MCF 10A (cell line): Measurements from ENCODE around the gene RDH8. TPM values are rescaled to one million over a fixed set of nuclear protein-coding genes. Genes with fewer than 3 reads are reported as not detected.

ENCODE experiments used
- BruUV-seq: library from RNA; stranded (reverse); fragments of 400-500 nt; replicated peaks from 2 replicates; lab custom pipeline; 2021; lab: Mats Ljungman, UMichigan
- CTCF ChIA-PET: fragments of 300-600 bp; sonication (Branson Sonifier 250); formaldehyde crosslinking; extraction: SDS; loops from one replicate; lab custom pipeline; 2021; ENCODE audit warnings: antibody characterized with exemption, inconsistent platforms; lab: Yijun Ruan, JAX
- POLR2A ChIA-PET: fragments of 300-600, 350-650 bp; sonication (Branson Sonifier 250); formaldehyde crosslinking; extraction: SDS; loops from one replicate; lab custom pipeline; 2020; ENCODE audit warnings: antibody characterized with exemption, inconsistent platforms; lab: Yijun Ruan, JAX
- DNase-seq: peaks from one replicate; pipeline ENCODE4 v3.0.0-alpha.2; 2018; ENCODE audit not compliant: unreplicated experiment
- H3K27ac Mint-ChIP-seq: one replicate; pipeline ENCODE4 v1.8.0; 2022; ENCODE audit warnings: mild to moderate bottlenecking, low read depth, mixed read lengths; ENCODE audit not compliant: unreplicated experiment
- H3K27me3 Mint-ChIP-seq: one replicate; pipeline ENCODE4 v1.8.0; 2022; ENCODE audit warnings: mixed read lengths; ENCODE audit not compliant: insufficient read depth, unreplicated experiment
- H3K36me3 Mint-ChIP-seq: one replicate; pipeline ENCODE4 v1.8.0; 2022; ENCODE audit warnings: mild to moderate bottlenecking, moderate library complexity, mixed read lengths; ENCODE audit not compliant: insufficient read depth, unreplicated experiment
- H3K4me1 Mint-ChIP-seq: one replicate; pipeline ENCODE4 v1.8.0; 2022; ENCODE audit warnings: mixed read lengths; ENCODE audit not compliant: insufficient read depth, unreplicated experiment
- H3K4me3 Mint-ChIP-seq: one replicate; pipeline ENCODE4 v1.8.0; 2022; ENCODE audit warnings: mild to moderate bottlenecking, moderate library complexity, mixed read lengths; ENCODE audit not compliant: unreplicated experiment
- H3K9me3 Mint-ChIP-seq: one replicate; pipeline ENCODE4 v1.8.0; 2022; ENCODE audit warnings: mixed read lengths; ENCODE audit not compliant: unreplicated experiment
- intact Hi-C: fragments of 100-400 bp; cut with micrococcal nuclease; formaldehyde crosslinking; loops from 2 replicates; pipeline ENCODE4 v1.14.1; 2022
- total RNA-seq: library from RNA; stranded (reverse); gene quantifications from 2 replicates; pipeline ENCODE4 v1.2.3, GENCODE V29; 2022
- TF ChIP-seq, protein P1 (sequence below): fragments of 200-600 bp; IDR thresholded peaks from one replicate; pipeline ENCODE4 v1.8.0; 2022; ENCODE audit warnings: antibody characterized with exemption, mild to moderate bottlenecking; ENCODE audit not compliant: unreplicated experiment

Gene RDH8
- total RNA-seq, 1 experiment from 2014 or later, result not detected

DNA sequence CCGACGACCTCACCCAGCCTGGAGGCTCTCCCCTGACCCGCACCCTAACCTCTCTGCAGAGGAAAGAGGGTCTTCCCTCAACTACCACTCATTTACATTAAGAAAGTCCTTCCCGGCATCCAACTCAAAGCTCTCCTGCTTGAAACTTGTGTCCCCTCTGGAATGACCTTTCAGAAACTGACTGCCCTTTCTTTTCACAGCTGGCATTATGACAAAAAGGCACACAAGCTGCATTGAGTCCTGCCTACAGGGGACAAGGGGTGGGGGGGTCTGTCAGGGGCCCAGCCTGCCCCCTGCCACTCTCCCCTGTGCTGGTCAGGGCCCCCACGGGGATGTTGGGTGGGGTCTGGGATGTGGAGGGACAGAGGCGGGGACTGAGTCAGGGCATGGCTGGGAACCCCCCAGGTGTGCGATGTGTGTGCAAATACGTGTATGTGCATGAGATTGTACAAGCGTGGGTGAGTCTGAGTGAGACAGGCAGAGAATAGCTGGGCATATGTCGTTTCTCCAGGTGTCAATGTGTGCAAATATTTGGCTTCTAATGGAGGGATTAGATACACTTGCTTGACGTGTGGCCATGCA lies 5.0 kb upstream of the RDH8 start:
- no peak overlapping the region for H3K4me3 Mint-ChIP-seq
- BruUV-seq, result no TSS peak
- TF ChIP-seq, protein P1, sequence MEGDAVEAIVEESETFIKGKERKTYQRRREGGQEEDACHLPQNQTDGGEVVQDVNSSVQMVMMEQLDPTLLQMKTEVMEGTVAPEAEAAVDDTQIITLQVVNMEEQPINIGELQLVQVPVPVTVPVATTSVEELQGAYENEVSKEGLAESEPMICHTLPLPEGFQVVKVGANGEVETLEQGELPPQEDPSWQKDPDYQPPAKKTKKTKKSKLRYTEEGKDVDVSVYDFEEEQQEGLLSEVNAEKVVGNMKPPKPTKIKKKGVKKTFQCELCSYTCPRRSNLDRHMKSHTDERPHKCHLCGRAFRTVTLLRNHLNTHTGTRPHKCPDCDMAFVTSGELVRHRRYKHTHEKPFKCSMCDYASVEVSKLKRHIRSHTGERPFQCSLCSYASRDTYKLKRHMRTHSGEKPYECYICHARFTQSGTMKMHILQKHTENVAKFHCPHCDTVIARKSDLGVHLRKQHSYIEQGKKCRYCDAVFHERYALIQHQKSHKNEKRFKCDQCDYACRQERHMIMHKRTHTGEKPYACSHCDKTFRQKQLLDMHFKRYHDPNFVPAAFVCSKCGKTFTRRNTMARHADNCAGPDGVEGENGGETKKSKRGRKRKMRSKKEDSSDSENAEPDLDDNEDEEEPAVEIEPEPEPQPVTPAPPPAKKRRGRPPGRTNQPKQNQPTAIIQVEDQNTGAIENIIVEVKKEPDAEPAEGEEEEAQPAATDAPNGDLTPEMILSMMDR, result no peak
- DNase-seq, result no peak
- H3K4me1 Mint-ChIP-seq, result peaks cover 20% of the 10 kb centered on the region
- H3K27ac Mint-ChIP-seq, result no peak overlapping the region
- intact Hi-C loops, result no loop called here
- H3K27me3 Mint-ChIP-seq, result peaks cover 62% of the 10 kb centered on the region
- ChIA-PET CTCF (interaction anchor here (0.7 to 4.5 kb wide), 4 partner anchors 19 to 801 kb away, joined by 3 to 14 read pairs (median 8); no protein-coding TSS in a partner anchor), POLR2A (interaction anchor here (1.1 kb wide), 1 partner anchor 19 kb away, joined by 3 read pairs; no protein-coding TSS in a partner anchor)
- no peaks in the 10 kb centered on the region for H3K36me3 Mint-ChIP-seq
- H3K9me3 Mint-ChIP-seq, result no peaks in the 10 kb centered on the region

DNA sequence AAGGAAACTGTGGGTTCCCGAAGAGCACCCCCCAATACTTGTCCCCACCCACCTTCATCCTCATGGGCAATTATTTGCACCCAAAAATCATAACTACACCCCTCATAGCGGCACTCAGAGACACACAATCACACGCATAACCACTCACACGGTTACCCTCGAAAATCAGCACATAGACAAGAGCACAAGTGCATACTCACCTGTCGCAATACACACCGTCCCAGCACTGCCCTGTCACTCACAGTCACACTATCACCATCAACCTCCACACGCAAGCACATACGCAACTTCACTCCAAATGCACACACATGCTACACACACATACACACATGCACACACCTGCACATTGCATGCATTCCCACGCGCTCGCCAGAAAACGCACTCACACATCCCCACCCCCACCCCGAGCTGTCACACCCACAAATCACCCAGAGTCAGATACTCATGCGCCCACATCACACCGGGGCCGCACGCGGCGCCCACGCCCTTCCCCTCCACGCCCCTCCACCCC lies 3.5 kb upstream of the RDH8 start:
- BruUV-seq, result no TSS peak
- peaks cover 77% of the 10 kb centered on the region for H3K27me3 Mint-ChIP-seq
- POLR2A ChIA-PET, result no interaction called here

DNA sequence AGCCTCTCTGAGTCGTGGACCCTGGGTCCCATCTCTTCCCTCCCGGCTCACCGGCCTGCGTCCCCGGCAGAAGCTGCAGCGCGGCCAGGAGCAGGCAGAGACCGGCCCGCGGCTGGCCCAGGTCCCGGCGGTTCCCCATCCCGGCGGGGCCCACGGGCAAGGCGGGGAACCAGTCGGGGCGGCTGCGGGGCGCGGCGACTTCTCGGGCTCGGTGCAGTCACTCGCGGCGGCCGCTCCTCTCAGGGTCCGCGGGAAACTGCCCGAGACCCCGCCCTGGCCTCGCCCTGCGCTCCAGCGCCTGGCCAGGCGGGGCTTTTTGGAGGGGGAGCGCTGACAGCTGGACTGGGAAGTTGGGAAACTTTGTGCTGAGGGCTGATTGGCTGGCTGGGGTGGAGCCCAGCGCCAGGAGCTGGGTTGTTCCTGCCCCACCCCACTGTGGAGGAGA lies 3.0 kb upstream of the RDH8 start, which contains the start of gene COL5A3:
COL5A3 (minus strand) TSS at position 258 of the 445 bp plus-strand sequence; CDS start at position 139, 119 bp downstream.
- peak within 1 kb of the TSS; percentile 54 for H3K4me3 Mint-ChIP-seq
- H3K36me3 Mint-ChIP-seq, result no peaks in the 10 kb centered on the region
- intact Hi-C loops, result no loop called here
- no peaks in the 10 kb centered on the region for H3K9me3 Mint-ChIP-seq
- DNase-seq, result peak; percentile 49
- no TSS peak for BruUV-seq
- CTCF ChIA-PET, result interaction anchor here (0.6 to 4.5 kb wide), 4 partner anchors 10 to 79 kb away, joined by 3 to 14 read pairs (median 9); no protein-coding TSS in a partner anchor
- H3K27me3 Mint-ChIP-seq, result peaks cover 78% of the 10 kb centered on the region
- POLR2A ChIA-PET, result no interaction called here
- TF ChIP-seq, protein P1, result no peak
- H3K4me1 Mint-ChIP-seq, result peaks cover 20% of the 10 kb centered on the region
- H3K27ac Mint-ChIP-seq, result no peak within 1 kb of the TSS

More for the DNA sequence above, 3.5 kb upstream of the RDH8 start:
- Mint-ChIP-seq H3K4me3 (peak overlapping the region; percentile 54), H3K27ac (no peak overlapping the region), H3K9me3 (no peaks in the 10 kb centered on the region), H3K4me1 (peaks cover 20% of the 10 kb centered on the region), H3K36me3 (no peaks in the 10 kb centered on the region)
- CTCF ChIA-PET, result interaction anchor here (0.7 to 4.5 kb wide), 4 partner anchors 10 to 78 kb away, joined by 5 to 14 read pairs (median 9); no protein-coding TSS in a partner anchor
- TF ChIP-seq, protein P1, result no peak
- no peak for DNase-seq
- intact Hi-C loops, result no loop called here

DNA sequence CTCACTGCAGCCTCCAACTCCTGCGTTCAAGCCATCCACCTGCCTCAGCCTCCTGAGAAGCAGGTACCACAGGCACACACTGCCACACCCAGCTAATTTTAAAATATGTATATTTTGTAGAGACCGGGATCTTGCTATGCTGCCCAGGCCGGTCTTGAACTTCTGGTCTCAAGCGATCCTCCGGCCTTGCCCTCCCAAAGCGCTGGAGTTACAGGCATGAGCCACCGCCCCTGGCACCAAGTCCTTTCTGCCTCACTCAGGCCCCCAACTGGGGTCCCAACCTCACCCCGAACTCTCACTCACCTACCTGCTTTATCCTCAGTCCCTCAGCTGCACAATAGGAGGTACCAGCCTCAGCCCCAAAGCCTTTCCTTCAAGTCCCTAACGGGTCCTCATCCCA lies 2.3 kb upstream of the RDH8 start:
- no peak for DNase-seq
- H3K36me3 Mint-ChIP-seq, result no peaks in the 10 kb centered on the region
- ChIA-PET POLR2A (no interaction called here), CTCF (interaction anchor here (0.6 to 4.5 kb wide), 4 partner anchors 11 to 79 kb away, joined by 3 to 14 read pairs (median 6); no protein-coding TSS in a partner anchor)
- H3K9me3 Mint-ChIP-seq, result no peaks in the 10 kb centered on the region
- intact Hi-C loops, result no loop called here
- TF ChIP-seq, protein P1, result no peak
- no TSS peak for BruUV-seq
- H3K4me3 Mint-ChIP-seq, result peak overlapping the region; percentile 54
- peaks cover 20% of the 10 kb centered on the region for H3K4me1 Mint-ChIP-seq
- H3K27me3 Mint-ChIP-seq, result peaks cover 78% of the 10 kb centered on the region
- H3K27ac Mint-ChIP-seq, result no peak overlapping the region
